ENCODE measurements around the gene TSTD2.

Gene TSTD2

GRCh38 chr9:97632985-97633858, at the start of gene TSTD2, which contains the start of gene NCBP1:
TSTD2 (minus strand) TSS chr9:97633368; CDS start chr9:97627562, 5,806 bp downstream.
NCBP1 (plus strand) TSS chr9:97633821; CDS start chr9:97633882, 61 bp downstream.
- peak; percentile 96 for DNase-seq (ENCODE audit: low read depth)

GRCh38 chr9:97682242-97682641, 49.1 kb upstream of the TSTD2 start:
- DNase-seq (ENCODE audit: low read depth), result no peak

GRCh38 chr9:97675655-97676054, 42.5 kb upstream of the TSTD2 start:
- no peak for DNase-seq (ENCODE audit: low read depth)

GRCh38 chr9:97673922-97674321, 40.8 kb upstream of the TSTD2 start:
- no peak for DNase-seq (ENCODE audit: low read depth)

- no peak for DNase-seq (ENCODE audit: low read depth)
Measured at GRCh38 chr9:97672403-97672802, 39.2 kb upstream of the TSTD2 start.

- DNase-seq (ENCODE audit: low read depth), result no peak
Measured at GRCh38 chr9:97670586-97670985, 37.4 kb upstream of the TSTD2 start.

- DNase-seq (ENCODE audit: low read depth), result no peak
Measured at GRCh38 chr9:97668485-97668884, 35.3 kb upstream of the TSTD2 start.

- no peak for DNase-seq (ENCODE audit: low read depth)
Measured at GRCh38 chr9:97666907-97667686, 33.9 kb upstream of the TSTD2 start.

GRCh38 chr9:97665742-97666141, 32.6 kb upstream of the TSTD2 start:
- no peak for DNase-seq (ENCODE audit: low read depth)

GRCh38 chr9:97660847-97661246, 27.7 kb upstream of the TSTD2 start:
- no peak for DNase-seq (ENCODE audit: low read depth)

- no peak for DNase-seq (ENCODE audit: low read depth)
Measured at GRCh38 chr9:97660340-97660739, 27.2 kb upstream of the TSTD2 start.

- DNase-seq (ENCODE audit: low read depth), result no peak
Measured at GRCh38 chr9:97659771-97660170, 26.6 kb upstream of the TSTD2 start.

GRCh38 chr9:97658707-97659106, 25.5 kb upstream of the TSTD2 start:
- no peak for DNase-seq (ENCODE audit: low read depth)

- DNase-seq (ENCODE audit: low read depth), result no peak
Measured at GRCh38 chr9:97651646-97652045, 18.5 kb upstream of the TSTD2 start.

GRCh38 chr9:97647996-97648395, 14.8 kb upstream of the TSTD2 start:
- DNase-seq (ENCODE audit: low read depth), result no peak

- no peak for DNase-seq (ENCODE audit: low read depth)
Measured at GRCh38 chr9:97645720-97646119, 12.6 kb upstream of the TSTD2 start.

GRCh38 chr9:97640325-97640724, 7.2 kb upstream of the TSTD2 start:
- no peak for DNase-seq (ENCODE audit: low read depth)

GRCh38 chr9:97638666-97639065, 5.5 kb upstream of the TSTD2 start:
- no peak for DNase-seq (ENCODE audit: low read depth)

- no peak for DNase-seq (ENCODE audit: low read depth)
Measured at GRCh38 chr9:97636903-97637302, 3.7 kb upstream of the TSTD2 start.

- no peak for DNase-seq (ENCODE audit: low read depth)
Measured at GRCh38 chr9:97635026-97635425, 1.9 kb upstream of the TSTD2 start.

GRCh38 chr9:97633859-97634490, 807 bp upstream of the TSTD2 start:
- peak; percentile 10 for DNase-seq (ENCODE audit: low read depth)

GRCh38 chr9:97632248-97632984, 752 bp downstream of the TSTD2 start:
- no peak for DNase-seq (ENCODE audit: low read depth)
